DMS53 (cell line): ENCODE data around the gene MITF.
A peak's percentile ranks its signal among the peaks of the same experiment; 100 is the strongest.
"Not testable (repeated sequence)": the region's sequence is repeated elsewhere in the genome, so short reads cannot be mapped to it uniquely, and the experiment has no call there.

ENCODE experiments used
- DNase-seq: peaks from one replicate; lab custom pipeline; 2025; lab: John Stamatoyannopoulos, UW

Gene MITF

DNA sequence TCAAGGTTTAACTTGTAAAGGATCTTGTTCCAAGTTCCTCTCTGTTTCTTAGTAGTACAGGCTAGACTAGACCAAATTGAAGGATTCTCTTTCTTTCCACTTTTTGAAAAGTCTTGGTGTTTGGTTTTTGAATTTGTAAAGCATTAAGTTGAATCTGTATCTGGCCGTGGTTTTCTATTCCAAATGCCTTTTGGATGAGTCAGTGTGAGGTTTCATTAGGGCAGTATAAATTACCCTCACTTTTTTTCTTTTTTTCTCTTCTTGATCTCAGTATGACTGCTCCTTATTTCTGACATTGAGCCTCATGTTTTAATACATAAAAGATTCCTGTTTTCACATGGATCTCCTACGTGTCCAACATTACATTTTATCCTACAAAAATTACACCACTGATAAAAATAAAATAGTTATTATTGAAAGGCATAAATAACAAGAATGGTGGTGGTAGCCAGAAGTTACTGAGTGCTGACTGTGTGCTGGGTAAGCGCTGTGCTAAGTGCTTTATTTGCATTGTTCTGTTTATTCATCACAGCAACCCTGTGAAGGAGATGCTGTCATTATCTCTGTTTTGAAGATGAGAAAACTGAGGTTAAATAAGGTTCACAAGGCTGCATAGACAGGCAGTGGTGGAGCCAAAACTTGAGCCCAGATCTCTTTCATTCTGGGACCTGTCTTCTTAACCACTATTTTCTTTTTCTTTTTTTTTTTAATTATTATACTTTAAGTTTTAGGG is 48.3 kb downstream of the MITF start:
- DNase-seq = peak; percentile 2

DNA sequence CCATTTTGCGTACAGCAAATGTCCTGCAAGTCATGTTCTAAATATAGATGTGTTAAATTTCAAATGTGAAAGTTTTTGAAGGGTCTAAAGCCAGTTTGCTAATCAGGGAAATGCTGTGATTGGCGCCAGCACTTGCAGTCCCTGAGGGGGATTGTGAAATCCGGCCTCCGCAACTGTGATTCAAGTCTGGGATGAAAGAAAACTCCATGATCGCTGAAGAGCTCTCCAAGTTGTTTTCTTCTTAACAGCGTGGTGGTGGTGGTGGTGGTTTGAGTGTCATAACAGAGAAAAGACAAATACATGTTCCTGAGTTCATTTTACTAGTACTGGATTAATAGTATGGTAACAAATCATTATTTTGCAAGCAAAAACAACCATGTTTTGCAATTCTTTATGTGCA is 51.8 kb downstream of the MITF start:
- no peak for DNase-seq

DNA sequence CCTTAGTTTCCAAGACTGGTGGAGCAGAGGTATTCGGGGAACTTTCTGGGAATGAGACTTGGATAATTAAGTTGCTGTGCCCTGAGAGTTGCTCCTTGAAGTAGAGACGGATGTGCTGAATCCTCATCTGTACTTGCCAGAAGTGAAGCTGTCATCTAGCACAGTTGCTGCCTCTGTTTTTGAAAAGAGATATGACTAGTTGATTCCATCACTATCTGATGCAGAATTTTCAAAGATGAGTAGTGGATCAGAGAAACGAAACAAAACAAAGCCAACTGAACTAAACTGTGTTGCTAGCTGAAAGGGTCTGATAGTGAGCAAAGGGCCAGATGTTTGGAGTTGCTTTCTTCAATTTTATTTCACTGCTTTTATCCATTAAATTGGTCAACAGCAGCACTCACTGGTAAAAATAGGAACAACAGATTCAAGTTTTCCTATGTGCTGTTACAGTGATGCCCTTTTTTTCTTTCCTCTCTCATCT is 52.7 kb downstream of the MITF start:
- peak; percentile 6 for DNase-seq

DNA sequence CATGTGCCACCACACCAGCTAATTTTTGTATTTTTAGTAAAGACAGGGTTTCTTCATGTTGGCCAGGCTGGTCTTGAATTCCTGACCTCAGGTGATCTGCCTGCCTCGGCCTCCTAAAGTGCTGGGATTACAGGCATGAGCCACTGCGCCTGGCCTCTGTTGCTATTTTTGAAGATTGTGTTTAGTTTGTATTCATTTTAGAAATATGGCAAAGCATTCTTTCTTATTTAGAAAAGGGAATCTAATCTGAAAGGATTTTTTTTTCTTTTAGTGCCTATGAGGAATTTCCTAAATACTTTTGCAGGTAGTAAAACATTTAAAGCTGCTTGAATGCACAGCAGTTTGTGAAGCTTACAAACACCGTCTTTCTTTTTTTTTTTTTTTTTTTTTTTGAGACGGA is 56.9 kb downstream of the MITF start:
- DNase-seq = not testable (repeated sequence)

DNA sequence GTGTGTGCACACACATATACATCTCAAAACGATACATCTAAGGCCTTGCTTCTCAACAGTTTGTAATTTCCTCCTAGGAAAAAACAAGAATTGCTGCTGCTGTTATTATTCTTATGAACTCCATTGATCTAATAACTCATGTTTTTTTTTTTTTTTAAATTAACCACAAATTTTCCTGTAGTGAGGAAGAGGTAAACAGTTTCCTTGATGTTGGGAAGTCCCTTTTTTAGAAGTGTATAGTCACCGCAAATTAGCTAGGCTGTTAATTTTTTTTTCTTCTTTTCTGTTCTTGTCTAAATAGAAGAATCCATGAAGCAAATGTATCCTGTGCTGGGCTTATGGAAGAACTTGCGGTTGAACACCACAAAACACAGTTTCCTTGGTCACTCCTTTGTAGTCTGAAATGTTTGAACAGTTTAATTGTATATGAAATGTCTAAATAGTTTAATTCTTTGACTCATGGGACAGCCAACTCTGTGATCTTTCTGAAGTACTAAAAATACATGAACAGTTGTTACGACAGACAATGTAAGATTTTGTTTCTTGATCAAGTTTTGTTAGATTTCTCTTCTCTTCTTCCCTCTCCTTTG is 64.5 kb downstream of the MITF start:
- no peak for DNase-seq

DNA sequence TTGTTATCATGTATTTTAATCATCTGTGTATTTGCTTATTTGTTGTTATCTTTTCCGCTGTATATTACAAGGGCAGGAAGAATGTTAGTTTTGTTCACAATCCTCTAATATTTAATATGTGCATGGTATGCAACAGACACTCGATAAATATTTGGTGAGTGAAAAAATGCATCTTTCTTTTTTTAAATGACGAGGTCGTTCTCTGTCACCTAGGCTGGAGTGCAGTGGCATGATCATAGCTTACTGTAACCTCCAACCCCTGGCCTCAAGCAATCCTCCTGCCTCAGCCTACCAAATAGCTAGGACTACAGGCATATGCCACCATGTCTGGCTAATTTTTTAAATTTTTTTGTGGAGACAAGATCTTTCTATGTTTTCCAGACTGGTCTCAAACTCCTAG is 66.2 kb downstream of the MITF start:
- DNase-seq = no peak

DNA sequence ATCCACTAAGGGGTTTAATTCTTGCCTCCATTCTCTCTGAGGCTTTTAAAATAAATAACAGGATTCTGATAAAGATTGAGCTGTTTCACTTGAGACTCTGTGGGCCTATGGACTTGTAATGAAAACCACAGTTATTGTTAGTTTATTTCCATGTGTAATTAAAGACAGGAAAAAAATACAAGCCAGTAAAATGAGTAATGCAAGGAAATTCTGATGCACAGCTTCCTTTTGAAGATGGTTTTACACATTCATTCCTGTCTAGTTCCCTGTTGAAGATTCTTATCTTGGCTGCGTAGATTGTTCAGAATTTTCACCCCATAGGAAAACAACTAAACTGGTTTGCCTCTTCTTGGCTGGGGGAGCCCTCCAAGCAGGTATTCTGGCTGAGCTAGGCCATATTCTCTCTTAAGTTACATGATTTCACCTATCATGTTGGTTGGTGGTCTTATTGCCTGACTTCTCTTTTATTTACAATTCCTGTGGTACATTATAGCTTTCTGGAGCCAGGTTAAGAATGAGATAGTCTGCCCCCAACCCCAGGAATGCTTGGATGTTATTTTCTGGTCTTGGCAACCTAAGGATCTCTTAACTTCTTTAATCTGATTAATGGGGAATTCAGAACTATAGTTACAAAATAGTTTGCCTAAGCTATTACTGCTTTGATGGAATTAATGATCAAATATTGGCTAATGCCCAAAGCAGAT is 67.6 kb downstream of the MITF start:
- DNase-seq = no peak

DNA sequence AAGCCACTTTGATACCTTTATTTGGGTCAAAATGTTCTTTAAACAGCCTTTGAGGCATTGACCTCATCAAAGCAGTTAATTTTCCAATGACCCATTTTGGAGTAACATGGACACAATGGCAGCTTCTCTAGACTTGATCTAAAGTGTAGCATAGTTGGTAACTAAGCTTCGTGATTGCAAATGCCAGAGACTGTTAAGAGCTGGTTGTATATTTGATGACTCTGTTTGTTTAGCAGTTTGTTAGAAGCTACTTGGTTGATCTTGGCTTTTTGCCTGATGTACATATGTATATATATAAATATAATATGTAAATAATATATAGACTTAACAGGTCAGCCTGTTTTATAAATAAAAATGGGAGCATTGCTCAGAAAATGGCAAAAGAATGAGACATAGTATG is 68.4 kb downstream of the MITF start:
- peak; percentile 23 for DNase-seq

DNA sequence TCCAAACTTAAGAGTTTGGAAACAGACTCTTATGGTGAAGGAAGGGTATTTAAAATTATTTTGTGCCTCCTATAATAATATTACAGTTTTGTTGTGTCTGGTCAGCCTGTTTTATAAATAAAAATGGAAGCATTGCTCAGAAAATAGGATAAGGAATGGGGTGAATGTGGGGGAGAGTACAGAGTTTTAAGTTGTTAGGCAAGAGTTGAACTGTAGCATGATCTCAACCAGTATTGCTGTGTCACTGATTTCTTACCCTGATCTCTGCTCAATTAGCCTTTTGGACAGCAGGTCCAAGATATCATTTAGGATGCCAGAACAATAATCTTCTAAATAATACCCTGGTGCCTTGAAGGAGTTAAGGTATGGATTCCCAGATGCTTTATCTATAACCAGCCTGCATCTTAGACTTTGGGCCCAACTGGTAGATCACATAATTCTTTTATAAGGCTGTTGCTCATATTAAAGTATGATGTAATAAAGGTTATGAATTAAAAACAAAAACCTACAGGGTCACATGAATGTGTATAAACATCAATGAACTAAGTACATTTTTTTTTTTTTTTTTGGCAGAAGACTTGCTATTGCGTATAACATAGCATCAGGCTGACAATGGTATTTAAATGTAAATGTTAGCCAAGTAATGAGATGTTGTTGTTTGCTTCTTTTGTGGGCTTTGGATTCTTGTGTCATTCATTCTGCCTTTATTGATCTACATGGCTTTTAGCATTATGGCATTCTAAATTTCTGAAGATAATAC is 70.0 kb downstream of the MITF start:
- DNase-seq = no peak

DNA sequence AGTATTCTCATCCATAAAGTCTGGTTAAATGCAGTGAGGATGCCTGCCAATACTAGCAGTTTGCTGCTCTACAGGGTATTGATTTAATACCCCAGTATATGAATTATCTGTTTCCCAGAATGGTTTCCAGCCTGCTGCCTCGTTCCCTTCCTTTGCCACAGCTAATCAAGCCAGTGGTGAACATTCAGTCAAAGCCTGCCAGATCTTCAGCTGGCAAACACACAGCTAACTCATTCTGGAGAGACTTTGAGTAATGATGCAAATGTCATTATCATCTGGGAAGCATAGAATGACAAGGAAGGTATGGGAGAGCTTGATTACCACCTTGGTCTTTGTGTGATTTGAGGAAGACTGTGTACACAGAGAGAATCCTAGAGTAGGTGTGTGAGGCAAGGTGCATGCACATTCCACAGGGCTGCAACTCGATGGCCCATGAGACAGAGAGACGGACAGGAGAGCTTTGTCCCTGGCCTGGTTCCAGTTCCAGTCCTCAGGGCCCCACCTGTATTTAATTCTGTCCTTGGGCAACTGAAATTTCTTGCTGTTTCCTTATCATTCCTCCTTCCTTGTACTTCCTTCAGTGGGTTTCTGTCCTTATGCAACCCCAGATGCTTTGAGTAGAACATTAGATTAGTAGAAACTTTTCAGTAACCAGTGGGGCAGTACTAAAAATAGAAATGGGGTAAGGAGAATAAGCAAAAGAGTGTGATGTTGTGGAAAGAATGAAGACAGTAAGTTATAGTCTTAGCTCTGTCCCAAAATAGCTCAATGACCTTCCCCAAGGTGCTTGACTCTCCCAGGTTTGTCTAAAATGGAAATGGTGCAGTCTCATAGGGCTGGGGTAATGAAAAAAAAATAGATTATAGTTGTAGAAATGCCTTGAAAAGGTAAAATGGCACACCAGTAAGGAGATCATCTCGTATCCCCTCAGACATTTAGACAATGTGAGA is 72.5 kb downstream of the MITF start:
- no peak for DNase-seq

DNA sequence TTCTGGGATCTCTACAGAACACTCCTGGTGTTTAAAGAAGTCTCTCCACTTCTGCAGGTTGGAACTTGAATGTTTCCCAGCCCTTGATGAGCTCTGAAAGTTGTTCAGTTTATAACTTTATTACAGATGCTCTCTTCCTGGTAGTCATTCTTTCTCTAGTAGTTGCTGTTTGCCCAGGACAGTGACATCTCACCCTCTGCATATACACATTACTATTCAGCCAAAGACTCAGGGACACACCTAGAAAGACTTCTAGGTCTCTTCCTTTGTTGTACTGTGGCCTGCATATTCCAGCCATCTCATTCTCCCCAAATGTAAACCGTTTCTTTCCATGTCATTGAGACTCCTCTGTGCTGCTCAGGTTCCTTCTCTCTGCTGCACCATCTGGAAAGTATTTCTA is 76.7 kb downstream of the MITF start:
- DNase-seq = no peak

DNA sequence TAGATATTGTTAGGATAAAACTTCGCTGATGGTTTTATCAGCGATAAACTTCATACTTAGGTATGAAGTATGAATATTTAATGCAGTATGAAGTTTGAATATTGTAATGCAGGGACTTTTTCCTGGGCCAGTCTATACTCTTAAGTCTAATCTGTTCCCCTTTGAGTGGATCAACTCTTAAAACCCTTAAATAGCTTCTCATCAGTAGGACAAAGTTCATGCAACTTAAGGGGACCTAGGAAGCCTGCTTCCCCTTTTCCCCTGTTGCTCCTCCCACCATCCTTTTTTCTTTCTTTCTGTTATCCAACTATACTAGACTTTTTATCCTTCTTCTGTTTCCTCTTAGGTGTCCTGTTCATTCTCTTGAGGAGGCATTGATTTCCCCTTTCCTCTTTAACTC is 78.7 kb downstream of the MITF start:
- DNase-seq = no peak

DNA sequence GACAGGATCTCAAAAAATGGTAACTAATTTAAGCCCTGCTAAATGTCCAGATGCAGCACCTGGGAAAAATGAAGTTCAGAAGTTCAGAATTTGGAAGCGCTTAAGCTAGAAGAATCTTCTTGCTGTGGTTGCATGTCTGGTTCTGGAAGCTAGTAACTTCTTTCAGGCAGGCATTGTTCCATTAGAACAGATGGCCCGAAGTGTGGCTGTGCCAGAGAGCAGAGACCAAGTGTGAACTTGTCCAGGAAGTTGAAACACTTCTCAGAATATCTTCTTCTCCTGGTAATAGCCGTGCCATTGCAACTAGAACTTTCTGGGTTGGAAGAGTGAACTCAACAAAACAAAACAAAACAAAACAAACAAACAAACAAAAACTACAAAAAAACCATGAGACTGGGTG is 80.0 kb downstream of the MITF start:
- DNase-seq = no peak

DNA sequence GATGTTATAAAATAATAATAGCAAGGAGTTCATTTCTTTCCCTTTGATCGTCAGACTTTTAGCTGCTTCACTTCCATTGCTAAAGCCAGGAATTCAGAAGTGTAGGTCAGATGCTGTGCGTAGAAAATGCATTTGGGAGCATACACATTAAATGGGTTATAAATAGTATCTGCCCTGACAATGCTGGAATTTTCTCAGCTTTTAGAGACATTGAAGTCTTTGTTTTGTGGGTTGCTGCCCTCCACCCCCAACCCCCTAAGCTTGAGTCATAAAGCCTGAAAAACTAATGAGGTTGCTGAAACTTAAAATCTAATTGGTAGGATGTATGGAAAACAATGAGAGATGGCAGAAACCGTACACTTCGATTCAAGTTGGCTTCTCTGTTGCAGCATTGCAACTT is 81.9 kb downstream of the MITF start:
- DNase-seq = no peak

DNA sequence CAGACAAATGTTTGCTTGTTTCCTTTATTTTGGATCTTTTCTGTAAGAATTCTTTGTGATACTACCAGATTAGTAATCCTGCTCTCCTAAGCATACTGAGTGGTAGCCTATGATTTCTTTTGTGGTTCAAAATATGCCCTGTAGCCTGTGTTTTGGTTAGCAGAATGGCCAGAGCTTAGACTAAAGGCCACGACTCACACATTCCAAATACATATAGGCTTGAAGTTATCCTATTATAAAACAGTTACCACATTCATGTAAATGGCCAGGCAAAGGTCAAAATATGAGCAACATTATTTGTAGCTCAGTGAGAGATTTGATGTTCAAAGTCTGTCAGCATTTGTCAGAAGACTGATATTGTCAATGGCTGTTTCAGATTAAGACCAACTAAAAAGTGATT is 84.5 kb downstream of the MITF start:
- no peak for DNase-seq

DNA sequence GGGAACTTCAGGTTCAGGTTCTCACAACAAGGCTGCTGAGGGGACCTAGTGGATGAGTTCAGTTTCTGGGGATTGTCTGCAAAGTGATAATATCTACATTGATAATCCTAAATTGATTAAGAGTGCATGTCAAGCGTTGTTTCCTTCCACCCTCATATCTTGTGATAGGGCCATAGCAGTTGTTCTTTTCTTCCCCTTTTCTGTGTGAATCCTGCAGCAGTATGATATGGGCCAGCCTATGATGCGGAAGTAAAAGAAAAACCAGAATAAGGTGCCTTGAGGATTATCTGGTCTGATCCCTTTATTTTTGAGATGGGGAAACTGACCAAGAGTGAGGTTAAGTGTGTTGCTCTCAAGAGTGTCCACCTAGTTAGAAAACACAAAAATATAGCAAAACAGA is 86.2 kb downstream of the MITF start:
- no peak for DNase-seq

DNA sequence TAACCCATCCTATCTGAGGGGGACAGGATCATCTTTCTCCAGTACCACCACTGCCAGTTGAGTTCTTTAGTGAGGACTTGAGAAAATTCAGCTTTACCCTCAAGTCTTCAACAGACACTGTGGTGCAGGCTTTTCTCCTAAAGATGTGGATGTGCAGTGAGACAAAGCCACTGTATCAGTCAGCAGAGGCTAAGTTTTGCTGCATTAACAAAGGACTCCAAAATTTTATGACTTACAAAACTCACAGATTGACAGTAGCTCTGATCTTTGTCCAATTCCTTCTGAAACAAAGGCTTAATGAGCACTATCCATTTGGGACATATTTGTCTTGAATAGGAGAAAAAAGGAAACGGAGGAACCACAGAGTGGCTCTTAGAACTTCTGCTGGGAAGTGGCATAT is 87.9 kb downstream of the MITF start:
- DNase-seq = no peak

DNA sequence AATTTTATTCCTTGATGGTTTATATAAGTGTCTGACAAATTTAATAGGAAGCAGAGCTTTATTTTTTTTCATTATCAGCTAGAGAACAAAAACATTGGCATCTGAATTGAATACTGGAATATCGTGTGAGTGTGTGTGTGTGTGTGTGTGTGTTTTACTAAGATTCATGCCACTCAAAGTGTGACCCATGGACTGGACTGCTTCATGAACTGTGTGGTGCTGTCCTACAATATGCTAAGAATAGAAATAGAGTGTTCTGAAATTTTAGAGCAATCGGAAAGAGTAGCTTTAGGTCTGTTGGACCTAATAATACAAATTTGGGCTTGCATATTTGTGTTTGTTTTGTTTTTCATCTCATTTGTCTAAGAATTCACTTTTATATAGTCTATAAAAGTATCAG is 89.6 kb downstream of the MITF start:
- DNase-seq = no peak

DNA sequence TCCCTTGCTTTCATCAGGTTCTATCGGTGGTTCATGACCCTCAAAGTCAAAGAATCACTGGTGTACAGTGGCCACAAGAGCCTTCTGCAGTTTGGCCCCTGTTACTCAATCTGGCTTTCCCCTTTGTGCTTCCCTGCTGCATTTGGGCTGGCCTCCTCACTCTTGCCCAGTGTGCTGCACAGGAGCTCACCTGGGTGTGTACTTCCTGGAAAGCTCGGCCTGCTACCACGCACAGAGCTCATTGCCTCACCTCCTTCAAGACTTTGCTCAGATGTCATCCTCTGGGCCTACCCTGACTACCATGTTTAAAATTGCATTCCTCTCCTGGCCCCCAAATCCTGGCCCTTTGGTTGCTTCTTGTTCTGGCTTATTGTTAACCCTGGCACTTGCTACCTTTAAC is 90.9 kb downstream of the MITF start:
- DNase-seq = no peak

DNA sequence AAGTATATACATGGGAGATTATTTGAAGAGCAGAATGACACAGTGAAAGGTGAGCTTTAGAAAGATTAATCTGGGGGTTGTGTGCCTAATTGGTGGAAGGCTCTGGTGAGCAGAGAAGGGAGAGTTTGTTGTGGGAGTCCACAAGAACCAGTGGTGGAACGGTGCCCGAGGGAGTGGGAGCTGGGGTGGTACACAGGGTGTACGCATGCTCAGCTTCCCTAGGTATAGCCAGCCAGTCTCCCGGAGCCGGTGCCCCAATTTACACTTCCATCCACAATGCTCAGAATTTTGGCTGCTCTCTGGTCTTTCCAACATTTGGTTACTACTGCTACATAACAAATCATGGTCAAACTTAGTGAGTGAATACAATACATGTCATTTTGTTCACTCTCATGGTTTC is 92.5 kb downstream of the MITF start:
- DNase-seq = no peak

DNA sequence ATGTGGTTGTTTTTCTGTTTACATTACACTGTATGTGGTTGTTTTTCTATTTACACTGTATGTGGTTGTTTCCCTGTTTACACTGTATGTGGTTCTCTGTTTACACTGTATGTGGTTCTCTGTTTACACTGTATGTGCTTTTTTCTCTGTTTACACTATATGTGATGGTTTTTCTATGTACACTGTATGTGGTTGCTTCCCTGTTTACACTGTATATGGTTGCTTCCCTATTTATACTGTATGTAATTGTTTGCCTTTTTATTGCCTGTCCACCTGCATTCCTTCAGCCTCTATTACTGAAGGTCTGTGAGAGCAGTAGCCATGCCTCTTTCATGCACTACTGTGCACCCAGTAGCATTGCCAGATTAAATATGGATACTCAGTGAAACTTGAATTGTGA is 94.3 kb downstream of the MITF start:
- peak; percentile 62 for DNase-seq

DNA sequence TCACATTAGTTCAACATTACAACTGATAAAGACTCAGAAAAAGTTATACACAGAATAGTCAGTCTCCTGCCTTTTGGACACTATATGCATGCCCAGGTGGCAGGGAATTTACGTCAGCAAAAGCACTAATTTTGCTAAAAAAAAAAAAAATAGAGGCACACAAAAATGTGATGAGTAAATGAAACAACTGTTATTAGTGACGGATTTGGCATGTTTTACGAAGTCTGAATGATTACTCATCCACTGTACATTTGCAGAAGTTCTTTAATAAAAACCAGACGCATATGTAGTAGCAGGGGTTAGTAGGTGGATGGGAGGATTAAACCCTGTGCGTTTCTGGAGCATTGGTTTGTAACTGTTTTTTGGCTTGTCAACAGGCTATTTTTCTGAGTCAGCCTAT is 99.0 kb downstream of the MITF start:
- no peak for DNase-seq
